Subcutaneous adipose tissue (tissue), 4 donors: ENCODE data around the gene YBEY. TPM values are rescaled to one million over a fixed set of nuclear protein-coding genes. Genes with fewer than 3 reads are reported as not detected.

Experiments used
- total RNA-seq, 4 donors: library from RNA; depleted of rRNA; stranded (reverse); fragments of >200 nt; gene quantifications; one replicate each; pipeline ENCODE4 v1.1.0, GENCODE V29; 2016

Gene YBEY
- total RNA-seq, 4 donors from 2014 or later: 16.3 to 19.4 (median 17.9) TPM

Other genes starting within 250 kb of the YBEY start
- gene COL6A2, start 188.2 kb upstream of the YBEY start, total RNA-seq: 1,000 to 10,000 TPM in 2 of 4 donors, 100 to 1,000 TPM in 2; 223 to 1,493 (median 826) TPM
- not detected for gene FTCD, start 130.8 kb upstream of the YBEY start, total RNA-seq
- gene SPATC1L, start 101.9 kb upstream of the YBEY start, total RNA-seq: 1 to 10 TPM; 1.1 to 9.4 (median 1.9) TPM
- 100 to 1,000 TPM in 3 of 4 donors, 10 to 100 TPM in 1; 46.5 to 194 (median 141) TPM for gene LSS, start 57.6 kb upstream of the YBEY start, total RNA-seq
- gene MCM3AP, start 731 bp upstream of the YBEY start, total RNA-seq: 100 to 1,000 TPM in 2 of 4 donors, 10 to 100 TPM in 2; 55.3 to 170 (median 95.2) TPM
- gene C21orf58, start 37.5 kb downstream of the YBEY start, total RNA-seq: 1 to 10 TPM in 3 of 4 donors, not detected in 1; 1.2 to 2.9 (median 1.5) TPM
- 10 to 100 TPM; 20.6 to 43.0 (median 25.5) TPM for gene PCNT, start 37.8 kb downstream of the YBEY start, total RNA-seq
- 10 to 100 TPM; 29.2 to 54.8 (median 44.4) TPM for gene DIP2A, start 172.5 kb downstream of the YBEY start, total RNA-seq